HEK293 (cell line): ENCODE measurements around the gene CDH22.

Experiments used
- CTCF ChIP-seq: fragments of 450-650 bp; formaldehyde crosslinking; IDR thresholded peaks from 2 replicates; pipeline ENCODE4 v1.5.1; 2016; ENCODE audit warnings: missing biosample characterization, missing genetic modification characterization
- GLI4 ChIP-seq: fragments of 450-650 bp; formaldehyde crosslinking; IDR thresholded peaks from 2 replicates; pipeline ENCODE4 v1.5.1; 2016; ENCODE audit warnings: missing biosample characterization, missing genetic modification characterization
- TRIM28 ChIP-seq: IDR thresholded peaks from 2 replicates; pipeline ENCODE4 v1.6.1; 2011; ENCODE audit warnings: low read length, control low read depth, borderline replicate concordance
- YY1 ChIP-seq: fragments of 450-650 bp; formaldehyde crosslinking; IDR thresholded peaks from 2 replicates; pipeline ENCODE4 v1.5.1; 2018; ENCODE audit warnings: missing biosample characterization, missing genetic modification characterization
- ZBTB20 ChIP-seq: fragments of 450-650 bp; formaldehyde crosslinking; IDR thresholded peaks from 2 replicates; pipeline ENCODE4 v1.5.1; 2016; ENCODE audit warnings: missing biosample characterization, missing genetic modification characterization
- ZBTB7A ChIP-seq: fragments of 450-650 bp; formaldehyde crosslinking; IDR thresholded peaks from 2 replicates; pipeline ENCODE4 v1.5.1; 2016; ENCODE audit warnings: low read depth, missing biosample characterization, missing genetic modification characterization
- ZNF19 ChIP-seq: fragments of 450-650 bp; formaldehyde crosslinking; IDR thresholded peaks from 2 replicates; pipeline ENCODE4; 2016; ENCODE audit warnings: missing biosample characterization, missing genetic modification characterization, low read depth
- ZNF274 ChIP-seq, 2 experiments: fragments of 200-500 bp in 1 of 2; fragments of 450-650 bp in 1 of 2; sonication (Bioruptor generic) in 1 of 2; formaldehyde crosslinking in 1 of 2; IDR thresholded peaks; 2 replicates each; pipeline versions ENCODE4 v1.5.1 to v1.6.1; 2014 to 2016; ENCODE audit warnings: borderline replicate concordance in 1 of 2, inconsistent platforms in 1 of 2, low read length in 1 of 2, missing biosample characterization in 1 of 2, missing genetic modification characterization in 1 of 2
- ZNF302 ChIP-seq: fragments of 450-650 bp; formaldehyde crosslinking; IDR thresholded peaks from 2 replicates; pipeline ENCODE4 v1.5.1; 2016; ENCODE audit warnings: missing biosample characterization, missing genetic modification characterization, low read depth
- ZNF366 ChIP-seq: fragments of 450-650 bp; formaldehyde crosslinking; conservative IDR thresholded peaks from 2 replicates; pipeline ENCODE4 v1.5.1; 2016; ENCODE audit warnings: missing biosample characterization, missing genetic modification characterization
- ZNF600 ChIP-seq: fragments of 450-650 bp; formaldehyde crosslinking; IDR thresholded peaks from 2 replicates; pipeline ENCODE4 v1.5.1; 2016; ENCODE audit warnings: missing biosample characterization, missing genetic modification characterization
- ZNF629 ChIP-seq: fragments of 450-650 bp; formaldehyde crosslinking; IDR thresholded peaks from 2 replicates; pipeline ENCODE4 v1.5.1; 2017; ENCODE audit warnings: missing biosample characterization, missing genetic modification characterization
- ZNF692 ChIP-seq: fragments of 450-650 bp; formaldehyde crosslinking; IDR thresholded peaks from 2 replicates; pipeline ENCODE4 v1.5.1; 2016; ENCODE audit warnings: missing biosample characterization, missing genetic modification characterization
- ZNF704 ChIP-seq: fragments of 450-650 bp; formaldehyde crosslinking; IDR thresholded peaks from 2 replicates; pipeline ENCODE4 v1.5.1; 2016; ENCODE audit warnings: missing biosample characterization, missing genetic modification characterization

- TF ChIP-seq ZNF704 (tag by site-specific recombination) (no peak), ZNF19 (no peak), ZBTB20 (tag by site-specific recombination) (no peak), CTCF (tag by site-specific recombination) (no peak), ZNF692 (tag by site-specific recombination) (no peak), GLI4 (no peak), ZNF302 (no peak), TRIM28 (no peak), YY1 (tag by site-specific recombination) (no peak), ZBTB7A (tag by site-specific recombination) (no peak), ZNF274 (IDR thresholded peaks at IDR 0.05; ENCODE audit: low read length) (no peak), ZNF274 (tag by site-specific recombination; IDR thresholded peaks at IDR 0.05; ENCODE audit: borderline replicate concordance) (no peak), ZNF629 (no peak), ZNF600 (tag by site-specific recombination) (no peak), ZNF366 (tag by site-specific recombination) (no peak)
These were observed 24.3 kb downstream of the CDH22 start for GRCh38 chr20:46284040-46284427.
